GM18511 (cell line): ENCODE data around the gene RBM28.

Experiments used
- ATAC-seq: cut with Tn5 transposase; IDR thresholded peaks from one replicate; pipeline ENCODE4 v1.9.1; 2021; ENCODE audit warnings: mild to moderate bottlenecking, moderate library complexity; ENCODE audit not compliant: unreplicated experiment

The RBM28 gene

DNA sequence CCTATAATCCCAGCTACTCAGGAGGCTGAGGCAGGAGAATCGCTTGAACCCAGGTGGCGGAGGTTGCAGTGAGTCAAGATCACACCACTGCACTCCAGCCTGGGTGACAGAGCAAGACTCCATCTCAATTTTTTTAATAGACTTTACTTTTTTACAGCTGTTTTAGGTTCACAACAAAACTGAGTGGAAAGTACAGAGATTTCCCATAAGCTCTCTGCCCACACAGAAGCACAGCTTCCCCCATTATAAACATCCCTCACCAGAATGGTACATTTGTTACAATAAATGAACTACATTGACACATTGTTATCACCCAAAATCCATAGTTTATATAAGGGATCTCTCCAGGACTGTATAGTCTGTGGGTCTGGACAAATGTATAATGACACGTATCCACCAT is 32.4 kb upstream of the RBM28 start:
- ATAC-seq: no peak

DNA sequence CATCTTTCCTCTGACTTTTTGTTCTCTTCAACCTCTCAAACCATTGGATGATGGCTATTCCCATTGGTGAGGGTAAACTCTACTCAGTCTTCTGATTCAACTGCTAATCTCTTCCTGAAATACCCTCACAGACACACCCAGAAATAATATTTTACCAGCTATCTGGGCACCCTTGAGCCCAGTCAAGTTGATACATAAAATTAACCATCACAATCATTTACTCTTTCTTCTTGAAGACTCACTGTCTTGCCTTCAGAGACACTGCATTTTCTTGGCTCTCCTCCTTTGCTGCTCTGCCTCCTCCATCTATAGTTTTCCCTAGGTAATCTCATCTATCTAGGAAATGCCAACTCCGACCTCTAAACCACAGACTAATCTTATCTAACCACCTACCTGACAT is 30.3 kb upstream of the RBM28 start:
- no peak for ATAC-seq

DNA sequence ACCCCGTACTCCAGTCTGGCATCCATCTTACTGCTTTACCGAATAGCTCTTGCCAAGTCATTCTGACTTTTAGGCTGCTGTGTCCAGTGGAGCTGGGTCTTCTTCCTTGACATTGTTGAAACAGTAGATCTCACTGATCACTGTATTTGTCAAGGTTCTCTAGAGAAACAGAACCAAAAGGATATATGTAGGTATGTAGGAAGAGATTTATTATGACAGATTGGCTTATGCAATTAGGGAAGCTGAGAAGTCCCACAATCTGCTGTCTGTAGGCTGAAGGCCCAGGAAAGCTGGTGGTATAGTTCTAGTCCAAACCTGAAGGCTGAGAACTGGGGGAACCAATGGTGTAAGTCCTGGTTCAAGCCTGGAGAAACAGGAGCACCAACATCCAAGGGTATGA is 29.9 kb upstream of the RBM28 start:
- no peak for ATAC-seq

DNA sequence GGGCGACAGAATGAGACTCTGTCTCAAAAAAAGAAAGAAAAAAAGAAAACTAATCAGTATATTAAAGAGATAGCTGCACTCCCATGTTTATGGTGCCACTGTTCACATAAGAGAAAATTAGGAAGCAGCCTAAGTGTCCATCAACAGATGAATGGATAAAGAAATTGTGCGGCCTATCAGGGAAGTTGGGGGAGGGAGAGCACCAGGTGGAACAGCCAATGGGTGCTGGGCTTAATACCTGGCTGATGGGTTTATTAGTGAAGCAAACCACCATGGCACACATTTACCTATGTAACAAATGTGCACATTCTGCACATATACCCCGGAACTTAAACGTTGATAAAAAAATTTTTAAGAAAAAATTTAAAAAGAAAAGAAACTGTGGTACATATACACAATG is 26.8 kb upstream of the RBM28 start:
- ATAC-seq: no peak

DNA sequence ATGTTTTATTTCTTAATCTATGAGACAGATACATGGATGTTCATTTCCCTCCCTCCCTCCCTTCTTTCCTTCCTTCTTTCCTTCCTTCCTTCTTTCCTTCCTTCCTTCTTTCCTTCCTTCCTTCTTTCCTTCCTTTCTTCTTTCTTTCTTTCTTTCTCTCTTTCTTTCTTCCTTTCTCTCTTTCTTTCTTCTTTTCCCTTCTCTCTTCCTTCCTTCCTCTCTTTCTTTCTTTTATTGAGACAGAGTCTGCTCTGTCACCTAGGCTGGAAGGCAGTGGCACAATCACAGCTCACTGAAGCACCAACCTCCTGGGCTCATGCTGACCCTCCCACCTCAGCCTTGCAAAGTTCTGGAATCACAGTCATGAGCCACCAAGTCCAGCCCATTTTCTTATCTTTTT is 23.3 kb upstream of the RBM28 start:
- ATAC-seq: no peak

DNA sequence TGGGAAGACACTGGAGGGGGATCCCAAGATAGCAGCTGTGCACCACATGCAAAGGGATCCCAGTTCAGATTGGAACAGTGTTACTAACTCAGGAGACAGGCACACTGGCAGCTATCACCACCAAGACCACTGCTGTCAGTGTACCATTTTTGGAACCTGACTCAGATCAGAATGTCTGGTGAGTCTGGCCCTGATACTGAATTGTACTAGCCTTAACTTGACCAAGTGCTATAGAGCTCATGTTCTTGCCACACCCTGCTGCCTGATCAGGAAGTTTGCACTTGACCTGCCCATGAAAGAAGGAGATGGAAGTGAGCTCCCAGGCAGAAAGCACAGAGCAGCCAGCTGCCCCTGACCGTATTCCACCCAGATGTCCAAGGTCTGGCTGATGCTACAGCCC is 22.6 kb upstream of the RBM28 start:
- no peak for ATAC-seq

DNA sequence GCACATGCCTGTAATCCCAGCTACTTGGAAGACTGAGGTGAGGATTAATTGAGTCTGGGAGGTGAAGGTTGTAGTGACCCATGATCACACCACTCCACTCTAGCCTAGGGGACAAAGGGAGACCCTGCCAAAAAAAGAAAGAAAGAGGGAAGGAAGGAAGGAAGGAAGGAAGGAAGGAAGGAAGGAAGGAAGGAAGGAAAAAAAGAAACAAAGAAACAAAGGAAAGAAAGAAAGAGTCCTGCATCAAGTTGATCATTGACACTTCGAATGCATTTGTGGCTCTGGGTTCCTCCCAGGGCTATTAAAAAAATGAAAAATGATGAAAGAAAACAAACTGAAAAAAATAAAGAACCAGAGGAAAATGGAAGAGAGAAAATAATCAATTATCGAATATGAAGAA is 21.7 kb upstream of the RBM28 start:
- no peak for ATAC-seq

DNA sequence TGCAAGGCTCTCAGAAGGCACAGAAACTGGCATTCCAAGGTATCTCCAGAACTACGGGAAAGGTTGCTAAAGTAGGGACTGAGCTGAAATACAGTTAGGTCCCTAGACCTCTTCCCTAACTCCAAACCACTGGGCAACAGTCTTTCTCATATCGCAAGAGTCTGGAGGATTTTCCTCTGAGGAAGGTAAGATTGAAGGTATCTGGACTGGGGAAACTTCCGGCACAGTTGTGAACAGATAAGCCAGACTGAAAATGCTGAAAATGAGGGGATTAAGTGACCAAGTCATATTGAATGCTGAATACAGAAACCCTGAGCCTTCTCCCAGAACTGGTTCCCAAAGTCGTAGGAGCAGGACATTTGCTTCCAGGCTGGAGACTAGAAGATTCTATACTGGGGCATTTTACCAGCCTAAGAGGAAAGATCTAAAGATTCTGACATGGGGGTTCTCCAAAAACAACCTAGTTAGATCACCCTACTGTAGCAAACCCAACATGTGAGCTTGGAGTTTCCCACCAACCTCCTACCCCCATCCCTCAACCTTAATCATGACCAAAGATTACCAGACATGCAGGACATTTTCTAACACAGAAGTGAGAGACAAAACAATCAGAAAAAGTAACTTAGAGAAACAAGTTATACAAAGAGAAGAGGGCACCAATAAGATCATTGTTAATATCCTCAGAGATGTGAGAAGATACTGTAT is 20.6 kb upstream of the RBM28 start:
- no peak for ATAC-seq

DNA sequence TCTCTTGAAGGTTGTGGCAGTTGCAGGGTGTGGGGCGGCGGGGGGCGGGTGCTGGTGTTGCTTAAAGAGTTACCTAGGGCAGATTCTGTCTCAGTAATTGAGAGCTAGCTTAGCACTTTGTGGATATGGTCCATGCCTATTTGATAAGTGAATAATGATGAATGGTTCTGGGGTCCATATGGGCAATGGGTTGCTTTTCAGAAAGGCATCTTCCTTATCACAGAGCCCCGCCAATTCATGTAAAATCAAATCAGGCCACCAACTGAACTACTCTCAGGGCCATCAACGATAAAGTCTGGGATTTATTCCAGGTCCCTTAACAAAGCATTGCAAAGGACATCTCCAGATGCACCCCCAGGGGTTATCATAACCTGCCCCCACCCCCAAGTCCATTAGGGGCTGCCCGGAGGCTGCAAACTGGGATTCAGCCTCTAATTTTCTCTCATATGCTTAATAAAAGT is 19.6 kb upstream of the RBM28 start:
- ATAC-seq: no peak

DNA sequence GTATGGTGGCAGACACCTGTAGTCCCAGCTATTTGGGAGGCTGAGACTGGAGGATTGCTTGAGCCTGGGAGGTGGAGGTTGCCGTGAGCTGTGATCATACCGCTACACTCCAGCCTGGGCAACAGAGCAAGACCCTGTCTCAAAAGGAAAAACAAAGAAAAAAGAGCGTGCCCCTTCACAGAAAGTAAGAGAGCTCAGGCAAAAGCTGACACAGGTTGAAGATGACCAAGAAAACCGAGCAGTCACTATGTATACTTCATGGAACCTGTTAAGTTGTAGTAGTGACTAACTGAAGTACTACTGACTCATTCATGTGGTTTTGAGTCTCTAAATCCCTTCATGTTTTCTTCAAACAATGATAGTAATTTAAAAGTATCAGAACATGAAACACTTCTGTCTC is 19.0 kb upstream of the RBM28 start:
- no peak for ATAC-seq

DNA sequence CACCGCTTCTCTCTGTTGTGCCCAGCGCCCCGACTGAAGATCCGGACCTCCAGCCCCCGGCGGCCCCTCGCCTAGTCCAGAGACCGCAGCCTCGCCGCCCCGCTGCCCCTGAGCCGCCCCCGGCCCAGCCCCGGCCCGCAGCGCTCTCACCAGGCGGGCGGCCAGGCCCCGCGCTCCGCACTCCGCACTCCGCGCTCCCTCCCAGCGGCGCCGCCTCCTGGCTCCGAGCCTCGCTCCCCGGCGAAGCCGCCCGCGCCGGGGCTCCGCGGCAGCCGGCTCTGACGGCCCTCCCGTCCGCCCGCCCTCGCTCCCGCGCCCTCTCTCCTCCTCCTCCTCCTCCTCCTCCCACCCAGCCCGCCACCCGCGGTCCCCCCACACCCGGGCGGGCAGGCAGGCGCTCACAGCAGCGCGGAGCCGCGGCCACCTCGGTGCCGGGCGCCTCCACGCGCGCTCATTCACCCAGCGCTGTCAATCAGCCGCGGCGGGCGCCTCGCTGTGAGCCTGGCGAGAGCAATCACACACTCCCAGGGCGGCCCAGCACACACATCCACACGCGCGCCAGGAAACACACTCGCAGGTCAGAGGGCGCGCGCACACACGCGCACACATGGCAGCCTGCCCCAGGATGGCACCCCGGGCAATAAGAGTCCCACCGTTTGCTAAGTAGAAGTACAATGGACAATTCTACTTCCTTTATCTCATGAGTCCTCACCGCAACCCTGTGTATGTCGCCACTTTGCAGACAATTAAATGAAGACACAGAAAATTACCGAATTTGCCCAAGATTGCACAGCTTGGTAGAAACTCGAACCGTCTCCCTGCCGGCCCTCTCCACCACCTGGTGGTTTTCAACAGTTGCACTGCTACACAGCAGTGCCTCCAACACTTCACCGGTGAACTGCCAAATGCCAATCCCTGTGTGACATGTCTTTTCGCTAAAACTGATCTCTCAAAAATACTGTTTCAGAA is 18.0 kb upstream of the RBM28 start, which contains the start of gene PRRT4:
Gene PRRT4 (minus strand): TSS at position 280 of the 969 bp plus-strand sequence.
- no peak for ATAC-seq

DNA sequence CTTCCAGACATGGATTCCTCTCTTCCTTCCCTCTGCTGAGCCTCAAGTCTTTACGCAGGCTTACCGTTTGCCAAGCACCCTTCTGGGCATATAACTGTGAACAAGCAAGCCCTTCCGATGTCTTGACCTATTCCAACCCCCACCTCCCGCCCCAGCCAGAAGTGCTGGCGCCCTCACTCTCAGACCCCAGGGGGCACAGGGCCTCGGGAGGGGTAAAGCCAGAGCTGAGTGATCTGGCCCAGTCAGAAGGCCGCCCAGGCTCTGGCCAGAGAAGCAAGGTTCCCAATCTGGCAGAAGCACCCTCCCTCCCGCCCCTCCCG is 16.6 kb upstream of the RBM28 start:
- no peak for ATAC-seq

DNA sequence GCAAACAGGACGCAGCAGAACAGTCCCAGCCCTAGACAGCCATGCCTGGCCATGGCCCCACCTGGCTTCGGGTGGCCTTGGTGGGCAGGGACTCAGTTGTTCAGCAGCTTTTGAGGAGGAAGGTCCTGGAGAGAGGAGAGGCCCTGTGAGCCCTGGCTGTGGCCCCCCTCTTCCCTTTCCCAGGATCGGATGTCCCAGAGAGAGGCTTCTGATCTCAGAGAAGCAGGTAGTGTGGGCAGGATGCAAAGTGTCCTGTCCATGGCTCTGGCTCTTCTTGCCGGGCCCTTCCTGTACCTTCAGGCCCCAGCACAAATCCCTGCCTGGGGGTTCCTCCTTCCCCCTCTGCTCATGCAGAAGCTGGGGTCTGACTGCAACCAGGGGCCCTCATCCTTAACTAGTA is 16.2 kb upstream of the RBM28 start:
- ATAC-seq: no peak

DNA sequence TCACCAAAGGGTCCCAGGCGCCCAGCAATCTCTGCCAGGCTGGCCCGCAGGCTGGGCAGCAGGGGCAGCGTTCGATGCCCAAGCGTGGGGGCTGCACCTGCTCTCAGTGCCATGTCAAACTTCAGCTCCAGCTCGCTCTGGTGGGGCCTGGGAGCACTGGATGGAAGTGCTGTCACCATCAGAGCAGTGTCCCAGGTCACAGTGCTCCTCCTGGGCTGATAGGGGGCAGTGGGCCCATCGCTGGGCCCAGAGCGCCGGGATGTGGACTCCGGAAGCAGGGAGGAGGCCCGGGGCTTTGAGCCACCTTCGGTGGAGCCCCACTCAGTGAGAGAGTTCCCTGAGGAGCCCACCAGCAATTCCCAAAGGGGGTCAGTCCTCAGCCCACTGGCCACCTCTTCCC is 15.6 kb upstream of the RBM28 start:
- no peak for ATAC-seq

DNA sequence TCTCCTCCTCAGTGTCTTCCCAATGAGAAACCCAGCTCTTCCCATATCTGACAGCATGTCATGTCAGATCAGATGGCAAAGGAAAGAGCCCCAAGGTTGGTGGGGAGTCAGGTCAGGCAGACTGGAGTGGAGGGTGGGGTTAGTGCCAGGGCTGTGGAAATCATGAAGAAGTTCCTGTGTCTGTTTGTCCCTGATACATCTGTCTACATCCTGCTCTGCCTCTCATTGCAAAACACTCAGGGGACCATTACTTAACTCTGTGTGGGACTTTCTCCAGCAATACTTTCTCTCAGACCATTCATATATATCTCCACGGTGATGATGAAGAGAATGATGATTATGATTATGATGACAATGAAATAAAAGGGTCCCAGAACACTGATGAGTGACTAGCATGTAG is 14.5 kb upstream of the RBM28 start:
- no peak for ATAC-seq

DNA sequence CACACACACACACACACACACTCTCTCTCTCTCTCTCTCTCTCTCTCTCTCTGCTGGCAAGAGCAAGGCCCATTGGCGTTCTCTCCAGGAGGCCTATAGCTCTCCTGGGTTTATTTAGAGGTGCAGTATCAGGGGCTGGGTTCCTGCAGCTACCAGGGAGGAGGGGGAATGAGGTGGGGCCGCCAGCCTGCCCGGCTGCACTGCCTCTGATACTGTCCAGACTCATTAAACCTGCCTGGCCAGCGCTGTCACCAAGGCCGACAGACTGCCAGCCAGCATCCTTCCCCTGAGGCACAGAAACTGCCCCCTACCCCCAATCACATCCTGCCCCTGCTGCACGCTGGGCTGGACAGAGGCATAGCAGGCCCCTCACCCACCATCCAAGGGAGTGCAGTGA is 13.5 kb upstream of the RBM28 start:
- no peak for ATAC-seq

DNA sequence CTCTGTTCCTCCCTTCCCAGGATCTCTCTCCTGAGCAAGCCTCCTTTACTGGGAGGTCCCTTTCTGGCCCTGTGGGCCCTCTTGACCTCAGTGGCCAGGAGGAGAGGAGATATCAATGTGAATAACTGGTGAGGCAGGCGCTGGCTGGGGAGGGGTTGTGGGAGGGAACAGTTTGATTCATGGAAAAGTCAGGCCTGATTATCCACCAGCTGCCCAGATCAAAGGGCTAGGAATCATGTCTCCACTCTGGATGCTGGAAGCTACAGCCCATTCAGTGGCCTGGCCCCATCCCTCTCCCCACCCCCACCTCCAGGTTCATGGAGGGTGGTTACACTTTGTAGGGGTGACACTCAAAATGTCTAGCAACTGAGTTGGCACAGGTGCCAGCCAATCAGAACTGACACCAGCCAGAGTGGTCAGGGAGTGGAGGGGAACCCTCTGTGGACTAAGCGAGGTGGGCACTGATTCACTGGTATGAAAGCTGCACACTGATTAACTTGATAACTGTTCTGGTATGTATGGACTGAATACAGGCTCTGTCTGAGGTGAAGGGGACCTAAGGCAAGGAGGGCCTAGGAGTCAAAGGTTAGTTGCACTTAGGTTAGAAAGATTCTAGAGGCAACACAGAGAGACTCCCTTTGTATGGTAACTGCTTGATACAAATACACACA is 13.0 kb upstream of the RBM28 start:
- ATAC-seq: no peak

DNA sequence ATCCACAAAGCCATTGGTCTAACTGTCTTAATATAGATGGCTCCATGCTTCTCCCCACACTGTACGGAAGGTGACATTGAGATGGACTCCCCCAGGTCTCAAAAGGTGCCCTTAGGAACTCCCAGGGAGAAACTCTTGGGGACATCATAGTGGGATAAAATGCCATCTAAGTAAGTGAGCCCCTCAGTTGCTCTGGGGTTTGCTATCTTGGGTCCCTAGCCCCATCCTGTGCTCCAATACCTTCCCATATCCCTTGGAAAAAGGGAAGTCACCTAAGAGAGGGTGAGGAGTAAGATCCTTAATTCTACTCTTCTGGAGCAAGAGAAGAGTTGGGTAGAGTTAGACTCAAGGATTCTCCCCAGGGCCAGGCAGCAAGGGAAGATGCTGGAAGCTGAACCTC is 9.9 kb upstream of the RBM28 start:
- ATAC-seq: no peak

DNA sequence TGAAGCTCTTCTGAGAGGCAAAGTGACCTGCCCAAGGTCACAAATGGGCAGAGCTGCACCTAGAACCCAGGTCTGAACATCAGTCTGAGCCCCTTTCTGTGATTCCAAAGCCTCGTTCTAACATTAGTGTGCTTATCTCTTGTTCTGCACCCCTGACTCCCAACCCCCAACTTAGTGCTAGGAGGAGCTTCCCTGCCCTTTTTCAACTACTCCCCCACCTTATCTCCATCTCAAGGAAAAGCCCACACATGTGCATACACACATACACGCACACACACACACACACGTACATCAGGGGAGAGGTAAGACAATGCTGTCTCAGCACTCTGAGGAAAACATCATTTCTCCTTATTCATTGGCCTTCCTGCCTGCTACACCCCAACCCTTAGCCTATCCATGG is 9.5 kb upstream of the RBM28 start:
- ATAC-seq: no peak

DNA sequence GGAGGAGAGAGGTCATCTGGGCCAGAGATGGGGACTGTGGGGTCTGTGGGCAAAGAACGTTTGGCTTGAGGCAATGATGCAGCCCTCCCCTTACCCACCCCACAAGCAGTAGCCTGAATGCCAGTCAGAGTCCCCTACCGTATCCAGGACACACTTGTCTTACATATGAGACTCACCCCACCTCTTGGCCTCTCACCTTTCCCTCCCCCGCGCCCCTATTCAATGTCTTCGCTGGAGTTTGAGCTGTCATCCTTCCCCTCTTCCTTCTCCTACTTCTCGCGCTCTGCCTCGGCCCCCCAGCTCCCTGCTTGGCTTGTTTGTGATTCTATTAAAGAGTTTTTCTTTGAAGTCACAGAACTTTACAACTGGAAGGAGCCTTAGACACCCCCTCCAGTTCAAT is 8.9 kb upstream of the RBM28 start:
- ATAC-seq: no peak

DNA sequence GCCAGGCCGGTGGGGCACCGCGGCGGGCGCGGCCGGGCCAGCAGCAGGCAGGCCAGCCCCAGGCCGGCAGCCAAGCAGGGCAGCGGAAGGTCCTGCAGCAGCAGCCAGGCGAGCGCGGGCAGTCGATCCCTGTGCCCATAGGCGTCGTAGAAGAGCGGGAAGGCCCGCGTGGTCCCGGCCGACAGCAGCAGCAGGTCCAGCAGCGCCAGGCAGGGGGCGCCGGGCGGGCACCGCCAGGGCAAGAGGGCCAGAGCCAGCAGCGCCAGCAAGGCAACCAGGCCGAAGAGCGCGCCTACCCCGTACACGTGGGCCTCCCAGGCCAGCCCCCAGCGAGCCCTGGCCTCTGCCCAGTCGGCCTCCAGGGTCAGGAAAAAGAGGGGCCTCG is 8.4 kb upstream of the RBM28 start:
- no peak for ATAC-seq
